GM18498 (cell line): ENCODE results near the gene CARS1.
A peak's percentile ranks its signal among the peaks of the same experiment; 100 is the strongest.

Experiments used
- ATAC-seq: cut with Tn5 transposase; IDR thresholded peaks from one replicate; pipeline ENCODE4 v1.9.1; 2021; ENCODE audit warnings: mild to moderate bottlenecking, moderate library complexity; ENCODE audit not compliant: unreplicated experiment

The CARS1 gene

GRCh38 chr11:2994336-2994730 is 62.9 kb downstream of the CARS1 start:
- no peak for ATAC-seq

- ATAC-seq, result no peak
Observed at GRCh38 chr11:2992997-2993325, 64.3 kb downstream of the CARS1 start.

- peak; percentile 84 for ATAC-seq
Observed at GRCh38 chr11:2992234-2992996, 64.8 kb downstream of the CARS1 start, which contains the start of gene NAP1L4. TSS of gene NAP1L4 (minus strand) at chr11:2992329. CDS start at chr11:2979220, 13,109 bp downstream.

GRCh38 chr11:2991452-2992233 is 65.6 kb downstream of the CARS1 start:
- peak; percentile 43 for ATAC-seq

GRCh38 chr11:2990617-2991451 is 66.4 kb downstream of the CARS1 start:
- no peak for ATAC-seq

- no peak for ATAC-seq
Observed at GRCh38 chr11:2989551-2989950, 67.7 kb downstream of the CARS1 start.

- ATAC-seq, result no peak
Observed at GRCh38 chr11:2989006-2989405, 68.2 kb downstream of the CARS1 start.

GRCh38 chr11:2987881-2988861 is 69.1 kb downstream of the CARS1 start:
- no peak for ATAC-seq

- ATAC-seq, result no peak
Observed at GRCh38 chr11:2983908-2984307, 73.3 kb downstream of the CARS1 start.

- ATAC-seq, result no peak
Observed at GRCh38 chr11:2982214-2982613, 75.0 kb downstream of the CARS1 start.

GRCh38 chr11:2981130-2981529 is 76.1 kb downstream of the CARS1 start:
- ATAC-seq, result no peak

GRCh38 chr11:2980168-2980840 is 76.9 kb downstream of the CARS1 start:
- no peak for ATAC-seq

GRCh38 chr11:2977113-2977512 is 80.1 kb downstream of the CARS1 start:
- no peak for ATAC-seq

GRCh38 chr11:2976294-2977063 is 80.7 kb downstream of the CARS1 start:
- no peak for ATAC-seq

- no peak for ATAC-seq
Observed at GRCh38 chr11:2975594-2975993, 81.6 kb downstream of the CARS1 start.

GRCh38 chr11:2974272-2974671 is 83.0 kb downstream of the CARS1 start:
- ATAC-seq, result no peak

- no peak for ATAC-seq
Observed at GRCh38 chr11:2968341-2968900, 88.8 kb downstream of the CARS1 start.

GRCh38 chr11:2964782-2965181 is 92.4 kb downstream of the CARS1 start:
- no peak for ATAC-seq

GRCh38 chr11:2963761-2964160 is 93.5 kb downstream of the CARS1 start:
- ATAC-seq, result no peak
